ENCODE data around the gene TYR.

DNA sequence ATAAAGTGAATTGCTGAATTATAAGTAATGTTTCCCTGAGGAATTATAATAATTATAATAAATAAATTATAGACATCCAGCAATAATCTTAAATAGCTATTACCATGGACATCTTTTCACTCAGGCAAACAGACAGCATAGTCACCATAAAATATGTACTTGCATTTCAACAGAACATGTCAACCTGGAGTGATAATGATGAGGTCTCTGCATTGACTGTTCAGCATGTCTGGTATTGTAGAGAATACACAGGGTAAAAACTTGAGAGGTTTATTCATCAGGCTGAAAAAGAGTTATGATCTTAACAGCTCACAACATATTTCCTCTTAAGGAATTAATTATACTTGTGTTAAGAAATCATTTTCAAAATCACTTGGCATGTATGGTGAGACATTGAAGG lies 41.1 kb upstream of the TYR start:
- TF ChIP-seq, protein P1, sequence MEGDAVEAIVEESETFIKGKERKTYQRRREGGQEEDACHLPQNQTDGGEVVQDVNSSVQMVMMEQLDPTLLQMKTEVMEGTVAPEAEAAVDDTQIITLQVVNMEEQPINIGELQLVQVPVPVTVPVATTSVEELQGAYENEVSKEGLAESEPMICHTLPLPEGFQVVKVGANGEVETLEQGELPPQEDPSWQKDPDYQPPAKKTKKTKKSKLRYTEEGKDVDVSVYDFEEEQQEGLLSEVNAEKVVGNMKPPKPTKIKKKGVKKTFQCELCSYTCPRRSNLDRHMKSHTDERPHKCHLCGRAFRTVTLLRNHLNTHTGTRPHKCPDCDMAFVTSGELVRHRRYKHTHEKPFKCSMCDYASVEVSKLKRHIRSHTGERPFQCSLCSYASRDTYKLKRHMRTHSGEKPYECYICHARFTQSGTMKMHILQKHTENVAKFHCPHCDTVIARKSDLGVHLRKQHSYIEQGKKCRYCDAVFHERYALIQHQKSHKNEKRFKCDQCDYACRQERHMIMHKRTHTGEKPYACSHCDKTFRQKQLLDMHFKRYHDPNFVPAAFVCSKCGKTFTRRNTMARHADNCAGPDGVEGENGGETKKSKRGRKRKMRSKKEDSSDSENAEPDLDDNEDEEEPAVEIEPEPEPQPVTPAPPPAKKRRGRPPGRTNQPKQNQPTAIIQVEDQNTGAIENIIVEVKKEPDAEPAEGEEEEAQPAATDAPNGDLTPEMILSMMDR (IDR thresholded peaks at IDR 0.05): no peak
- TF ChIP-seq POLR2AphosphoS5 (IDR thresholded peaks at IDR 0.05; ENCODE audit: low read depth, low read length) (no peak), SIN3A (IDR thresholded peaks at IDR 0.05; ENCODE audit: borderline replicate concordance, insufficient read depth, low read depth, low read length) (no peak), TCF7L2 (IDR thresholded peaks at IDR 0.05; ENCODE audit: low read depth, low read length) (no peak)
